A549 (cell line): ENCODE results near the gene OR4B1. TPM values are rescaled to one million over a fixed set of nuclear protein-coding genes. Genes with fewer than 3 reads are reported as not detected.

Experiments
- ATAC-seq, 2 experiments: fragments of 200-7000 bp in 1 of 2; fragments of >200 bp in 1 of 2; cut with Nextera tagmentation in 1 of 2; cut with Tn5 transposase in 1 of 2; 3 replicates each; pipeline versions ENCODE4 v1.8.0 to v1.9.1; 2018 to 2020; ENCODE audit warnings: mild to moderate bottlenecking in 1 of 2, moderate library complexity in 1 of 2
- CTCF ChIA-PET: fragments of 300-600 bp; sonication (Branson Sonifier 250); formaldehyde crosslinking; extraction: SDS; loops from one replicate; lab custom pipeline; 2021; ENCODE audit warnings: antibody characterized with exemption, inconsistent platforms; lab: Yijun Ruan, JAX
- POLR2A ChIA-PET: fragments of 350-600 bp; formaldehyde crosslinking; extraction: SDS; loops from one replicate; lab custom pipeline; 2021; ENCODE audit warnings: antibody characterized with exemption, inconsistent platforms; lab: Yijun Ruan, JAX
- DNase-seq, 2 experiments: peaks; one replicate each; pipeline versions ENCODE4 v3.0.0 to v3.0.0-alpha.2; 2011 to 2016; ENCODE audit warnings: low read depth in 1 of 2, low spot score in 1 of 2
- FAIRE-seq: peaks from 2 replicates; lab custom pipeline; 2011; peaks lifted over from hg19 to GRCh38; lab: Jason Lieb, UNC
- H3K27ac ChIP-seq, 2 experiments: fragments of >200 bp; sonication (Bioruptor Twin); formaldehyde crosslinking; 3 replicates each; pipeline ENCODE4 v1.5.1; 2016 to 2017
- H3K4me1 ChIP-seq: fragments of >200 bp; sonication (Bioruptor Twin); formaldehyde crosslinking; 3 replicates; pipeline ENCODE4 v1.6.1; 2016
- H3K4me2 ChIP-seq: fragments of >200 bp; sonication (Bioruptor Twin); formaldehyde crosslinking; 3 replicates; pipeline ENCODE4 v1.6.1; 2016
- H3K4me3 ChIP-seq: fragments of >200 bp; sonication (Bioruptor Twin); formaldehyde crosslinking; 3 replicates; pipeline ENCODE4 v1.5.1; 2016
- H3K9me3 ChIP-seq: fragments of >200 bp; sonication (Bioruptor Twin); formaldehyde crosslinking; 3 replicates; pipeline ENCODE4 v1.6.1; 2016
- BHLHE40 ChIP-seq: IDR thresholded peaks from 2 replicates; pipeline ENCODE4 v1.6.1; 2012; ENCODE audit warnings: low read depth, low read length, inconsistent platforms
- CBX2 ChIP-seq: fragments of 200-600 bp; sonication (generic); IDR thresholded peaks from 2 replicates; pipeline ENCODE4 v1.6.1; 2016; ENCODE audit warnings: low read depth, mild to moderate bottlenecking, borderline replicate concordance
- CBX8 ChIP-seq: fragments of 200-600 bp; sonication (generic); IDR thresholded peaks from 2 replicates; pipeline ENCODE4 v1.6.1; 2016
- CHD2 ChIP-seq: fragments of 150-350 bp; IDR thresholded peaks from 2 replicates; pipeline ENCODE4 v1.6.1; 2014; ENCODE audit warnings: low read length; ENCODE audit not compliant: partially characterized antibody
- CHD4 ChIP-seq: fragments of 200-600 bp; sonication (generic); IDR thresholded peaks from 2 replicates; pipeline ENCODE4 v1.6.1; 2016; ENCODE audit warnings: antibody characterized with exemption, mild to moderate bottlenecking, borderline replicate concordance
- FOSB ChIP-seq: fragments of 250-450 bp; sonication (Bioruptor Pico); IDR thresholded peaks from 2 replicates; pipeline ENCODE4 v1.5.0; 2020; ENCODE audit warnings: mild to moderate bottlenecking, moderate library complexity
- HDAC2 ChIP-seq: fragments of 200-600 bp; sonication (generic); IDR thresholded peaks from 2 replicates; pipeline ENCODE4 v1.6.1; 2016
- HOXB13 ChIP-seq: fragments of 250-450 bp; sonication (Bioruptor Pico); IDR thresholded peaks from 2 replicates; pipeline ENCODE4 v1.5.0; 2020; ENCODE audit warnings: low read depth, mild to moderate bottlenecking, moderate library complexity
- HOXB5 ChIP-seq: fragments of 250-450 bp; sonication (Bioruptor Pico); IDR thresholded peaks from 2 replicates; pipeline ENCODE4 v1.5.0; 2020; ENCODE audit warnings: mild to moderate bottlenecking, moderate library complexity
- JUNB ChIP-seq: fragments of >200 bp; sonication (Bioruptor Twin); formaldehyde crosslinking; IDR thresholded peaks from 2 replicates; pipeline ENCODE4 v1.6.1; 2016
- MAFK ChIP-seq: fragments of 450-650 bp; IDR thresholded peaks from 2 replicates; pipeline ENCODE4 v1.6.1; 2014; ENCODE audit not compliant: partially characterized antibody
- NR3C1 ChIP-seq: fragments of >200 bp; sonication (Bioruptor Twin); formaldehyde crosslinking; IDR thresholded peaks from 3 replicates; pipeline ENCODE4 v1.6.1; 2017
- PHF8 ChIP-seq: fragments of 200-600 bp; sonication (generic); IDR thresholded peaks from 2 replicates; pipeline ENCODE4 v1.6.1; 2016; ENCODE audit warnings: low read depth, mild to moderate bottlenecking, antibody characterized with exemption, moderate library complexity, borderline replicate concordance
- POLR2AphosphoS2 ChIP-seq: conservative IDR thresholded peaks from 2 replicates; pipeline ENCODE4 v1.6.1; 2012; ENCODE audit warnings: low read length, improper control_type of control experiment, inconsistent platforms
- RFX5 ChIP-seq: fragments of 450-650 bp; IDR thresholded peaks from 2 replicates; pipeline ENCODE4 v1.7.1; 2014; ENCODE audit warnings: antibody characterized with exemption, mild to moderate bottlenecking, moderate library complexity
- RNF2 ChIP-seq: fragments of 200-600 bp; sonication (generic); IDR thresholded peaks from 2 replicates; pipeline ENCODE4 v1.6.1; 2016; ENCODE audit warnings: low read depth, mild to moderate bottlenecking, antibody characterized with exemption, moderate library complexity, borderline replicate concordance
- SMC3 ChIP-seq: fragments of >200 bp; sonication (Bioruptor Twin); formaldehyde crosslinking; IDR thresholded peaks from 3 replicates; pipeline ENCODE4 v1.6.1; 2018; ENCODE audit warnings: inconsistent platforms
- SREBF2 ChIP-seq: fragments of 450-650 bp; IDR thresholded peaks from 2 replicates; pipeline ENCODE4 v1.6.1; 2014; ENCODE audit warnings: mild to moderate bottlenecking, moderate library complexity
- TP53 ChIP-seq: fragments of 250-450 bp; sonication (Bioruptor Pico); IDR thresholded peaks from 2 replicates; pipeline ENCODE4 v1.5.0; 2021; ENCODE audit warnings: mild to moderate bottlenecking, moderate library complexity
- WGBS: methylation state at CpG from one replicate; pipeline ENCODE4 v1.1.6; 2017; ENCODE audit errors: missing lambda C conversion rate; 5-methylcytosine and 5-hydroxymethylcytosine counted together
- polyA plus RNA-seq, 4 experiments: library from polyadenylated mRNA; depleted of rRNA in 3 of 4; stranded (reverse); fragments of >200 nt; fragmentation: RNase III in 1 of 4; extraction: RNeasy Plus Mini Kit Qiagen cat#74134 plus additional on column Dnase treatment in 1 of 4; gene quantifications; 2 replicates in 3 of 4; 3 replicates in 1 of 4; pipeline ENCODE4 v1.2.3, GENCODE V29; 2011 to 2017
- TF ChIP-seq, protein P1 (sequence below): fragments of 250-450 bp; sonication (Bioruptor Pico); IDR thresholded peaks from 2 replicates; pipeline ENCODE4 v1.5.0; 2020; ENCODE audit warnings: low read depth, mild to moderate bottlenecking, moderate library complexity
- TF ChIP-seq, protein P2 (sequence below): fragments of >200 bp; sonication (Bioruptor Twin); formaldehyde crosslinking; IDR thresholded peaks from 2 replicates; pipeline ENCODE4 v1.6.1; 2016
- TF ChIP-seq, protein P3 (sequence below): IDR thresholded peaks from 2 replicates; pipeline ENCODE4 v1.6.1; 2012

The OR4B1 gene
- polyA plus RNA-seq, 2 of the 4 experiments (the other 2 are of a cell fraction) = not detected

DNA sequence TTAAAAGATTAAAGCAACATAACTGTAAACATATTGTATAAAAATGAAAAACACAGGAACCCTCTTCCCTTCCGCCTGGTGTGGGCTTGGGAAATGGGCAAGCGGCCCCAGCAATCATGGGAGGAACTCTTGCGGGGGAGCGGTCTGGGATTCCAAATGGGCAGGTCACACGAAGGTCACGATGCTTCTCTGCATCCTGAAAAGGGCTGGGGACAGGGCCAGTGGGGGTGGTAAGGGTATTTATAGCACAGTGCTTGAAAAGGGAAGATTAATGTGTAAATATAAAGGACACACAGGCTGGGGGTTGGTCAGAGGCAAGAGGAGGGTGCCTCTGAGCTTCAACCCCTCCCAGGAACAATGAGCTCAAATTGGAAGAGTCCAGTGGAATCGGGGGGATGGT lies 46.9 kb upstream of the OR4B1 start:
- CTCF ChIA-PET = interaction anchor here (0.7 kb wide), 1 partner anchor 138 kb away, joined by 3 read pairs; no protein-coding TSS in a partner anchor
- H3K4me3 ChIP-seq = no peak overlapping the region
- H3K4me1 ChIP-seq = peaks cover 28% of the 10 kb centered on the region; the same call in 2 of the 3 replicates
- DNase-seq (no peak), FAIRE-seq (no peak), ATAC-seq (no peak)
- H3K9me3 ChIP-seq = no peaks in the 10 kb centered on the region
- no peak overlapping the region for H3K4me2 ChIP-seq
- no peak for TF ChIP-seq HOXB13 (CRISPR knock-in tag)
- no peak for TF ChIP-seq CHD2
- TF ChIP-seq POLR2AphosphoS2 = no peak
- no peak for TF ChIP-seq CBX8
- TF ChIP-seq, protein P1, sequence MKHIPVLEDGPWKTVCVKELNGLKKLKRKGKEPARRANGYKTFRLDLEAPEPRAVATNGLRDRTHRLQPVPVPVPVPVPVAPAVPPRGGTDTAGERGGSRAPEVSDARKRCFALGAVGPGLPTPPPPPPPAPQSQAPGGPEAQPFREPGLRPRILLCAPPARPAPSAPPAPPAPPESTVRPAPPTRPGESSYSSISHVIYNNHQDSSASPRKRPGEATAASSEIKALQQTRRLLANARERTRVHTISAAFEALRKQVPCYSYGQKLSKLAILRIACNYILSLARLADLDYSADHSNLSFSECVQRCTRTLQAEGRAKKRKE (CRISPR knock-in tag) = no peak
- no peak for TF ChIP-seq SMC3
- no peak for TF ChIP-seq CBX2
- TF ChIP-seq SREBF2 = no peak
- no peak for TF ChIP-seq NR3C1
- no peak for TF ChIP-seq HOXB5 (CRISPR knock-in tag)
- no peak for TF ChIP-seq TP53
- POLR2A ChIA-PET = no interaction called here
- 92% methylated on average over 7 of the region's 7 CpGs for WGBS
- H3K27ac ChIP-seq = no peak overlapping the region

DNA sequence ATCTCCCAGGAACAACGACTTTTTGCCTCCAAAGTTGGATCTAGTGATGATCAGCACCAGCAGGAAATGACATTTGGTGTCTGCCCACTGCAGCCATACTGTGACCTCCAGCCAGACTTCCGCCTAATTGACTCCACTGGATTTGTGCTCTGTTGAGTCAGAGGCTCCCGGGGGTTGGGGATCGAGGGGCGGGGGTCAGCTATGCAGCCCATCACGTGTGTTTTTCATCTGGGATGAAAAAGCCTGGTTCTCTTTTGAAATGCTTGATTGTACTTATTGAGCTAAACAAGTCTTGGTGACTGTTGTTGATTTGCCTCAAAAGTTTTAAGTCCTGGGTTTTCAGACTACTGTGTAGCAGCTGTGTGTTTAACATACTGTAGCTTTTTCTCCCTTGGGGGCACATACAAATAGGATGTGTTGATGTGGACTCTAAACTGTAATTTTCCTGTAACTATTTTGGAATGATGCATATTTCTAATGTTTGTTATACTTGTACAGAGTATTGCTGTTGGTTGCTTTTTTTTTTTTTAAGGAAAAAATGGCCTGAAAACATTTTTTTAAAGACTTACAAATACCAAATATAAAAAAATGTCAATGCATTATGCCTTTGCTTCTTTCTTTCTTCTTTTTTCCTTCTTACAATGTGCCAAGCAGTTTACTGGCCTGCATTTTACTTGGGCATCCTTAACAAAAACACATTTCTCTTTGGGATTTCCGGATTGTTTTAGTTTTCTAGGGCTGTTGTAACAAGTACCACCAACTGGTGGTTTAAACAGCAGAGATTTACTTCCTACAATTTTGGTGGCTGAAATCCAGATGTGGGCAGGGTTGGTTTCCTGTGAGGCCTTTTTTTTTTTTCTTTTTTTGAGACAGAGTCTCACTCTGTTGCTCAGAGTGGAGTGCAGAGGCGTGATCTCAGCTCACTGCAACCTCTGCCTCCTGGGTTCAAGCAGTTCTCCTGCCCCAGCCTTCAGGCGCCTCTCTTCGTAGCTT lies 46.1 kb upstream of the OR4B1 start:
- Histone ChIP-seq H3K4me2 (no peak overlapping the region), H3K27ac (no peak overlapping the region), H3K4me1 (peaks cover 23% of the 10 kb centered on the region; the same call in 2 of the 3 replicates), H3K4me3 (no peak overlapping the region), H3K9me3 (no peaks in the 10 kb centered on the region)
- WGBS = 82% methylated on average over 10 of the region's 10 CpGs
- no peak for DNase-seq
- CTCF ChIA-PET = interaction anchor here (1.3 kb wide), 1 partner anchor 39 kb away, joined by 3 read pairs; no protein-coding TSS in a partner anchor
- FAIRE-seq = no peak
- POLR2A ChIA-PET = no interaction called here
- TF ChIP-seq, protein P2, sequence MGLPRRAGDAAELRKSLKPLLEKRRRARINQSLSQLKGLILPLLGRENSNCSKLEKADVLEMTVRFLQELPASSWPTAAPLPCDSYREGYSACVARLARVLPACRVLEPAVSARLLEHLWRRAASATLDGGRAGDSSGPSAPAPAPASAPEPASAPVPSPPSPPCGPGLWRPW = no peak
- TF ChIP-seq BHLHE40 (no peak), CHD4 (no peak), HDAC2 (no peak), MAFK (no peak), JUNB (no peak), PHF8 (no peak), RNF2 (no peak), FOSB (no peak), CHD2 (no peak), RFX5 (no peak)
- TF ChIP-seq, protein P3, sequence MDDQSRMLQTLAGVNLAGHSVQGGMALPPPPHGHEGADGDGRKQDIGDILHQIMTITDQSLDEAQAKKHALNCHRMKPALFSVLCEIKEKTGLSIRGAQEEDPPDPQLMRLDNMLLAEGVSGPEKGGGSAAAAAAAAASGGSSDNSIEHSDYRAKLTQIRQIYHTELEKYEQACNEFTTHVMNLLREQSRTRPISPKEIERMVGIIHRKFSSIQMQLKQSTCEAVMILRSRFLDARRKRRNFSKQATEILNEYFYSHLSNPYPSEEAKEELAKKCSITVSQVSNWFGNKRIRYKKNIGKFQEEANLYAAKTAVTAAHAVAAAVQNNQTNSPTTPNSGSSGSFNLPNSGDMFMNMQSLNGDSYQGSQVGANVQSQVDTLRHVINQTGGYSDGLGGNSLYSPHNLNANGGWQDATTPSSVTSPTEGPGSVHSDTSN = no peak
- no peak for ATAC-seq
